AG04449 (cell line): ENCODE results near the gene LIPT1.

ENCODE experiments used
- CTCF ChIA-PET: fragments of 350-600 bp; formaldehyde crosslinking; extraction: SDS; loops from one replicate; lab custom pipeline; 2021; ENCODE audit warnings: antibody characterized with exemption; lab: Yijun Ruan, JAX
- POLR2A ChIA-PET: fragments of 400-600, 350-600 bp; formaldehyde crosslinking; extraction: SDS; loops from one replicate; lab custom pipeline; 2020; ENCODE audit warnings: antibody characterized with exemption, inconsistent platforms; lab: Yijun Ruan, JAX
- DNase-seq: peaks from one replicate; pipeline ENCODE4 v3.0.0-alpha.2; 2010; ENCODE audit warnings: low read depth, low spot score
- H3K4me3 ChIP-seq: 2 replicates; pipeline ENCODE4 v1.5.1; 2011; ENCODE audit warnings: low read depth, mild to moderate bottlenecking, control low read depth, low read length
- CTCF ChIP-seq: IDR thresholded peaks from one replicate; pipeline ENCODE4 v1.5.1; 2011; ENCODE audit warnings: mild to moderate bottlenecking, moderate library complexity, low read length, control low read depth, inconsistent platforms; ENCODE audit not compliant: insufficient read depth; ENCODE audit errors: missing control alignments

The LIPT1 gene

GRCh38 chr2:99169534-99169933 is 14.8 kb downstream of the LIPT1 start:
- CTCF ChIA-PET, result interaction anchor here (0.9 kb wide), 1 partner anchor 11 kb away, joined by 4 read pairs; the partner anchor contains the start of gene MITD1
- no peak overlapping the region for H3K4me3 ChIP-seq
- no peak for DNase-seq
- POLR2A ChIA-PET, result no interaction called here
- TF ChIP-seq CTCF, result no peak

DNA sequence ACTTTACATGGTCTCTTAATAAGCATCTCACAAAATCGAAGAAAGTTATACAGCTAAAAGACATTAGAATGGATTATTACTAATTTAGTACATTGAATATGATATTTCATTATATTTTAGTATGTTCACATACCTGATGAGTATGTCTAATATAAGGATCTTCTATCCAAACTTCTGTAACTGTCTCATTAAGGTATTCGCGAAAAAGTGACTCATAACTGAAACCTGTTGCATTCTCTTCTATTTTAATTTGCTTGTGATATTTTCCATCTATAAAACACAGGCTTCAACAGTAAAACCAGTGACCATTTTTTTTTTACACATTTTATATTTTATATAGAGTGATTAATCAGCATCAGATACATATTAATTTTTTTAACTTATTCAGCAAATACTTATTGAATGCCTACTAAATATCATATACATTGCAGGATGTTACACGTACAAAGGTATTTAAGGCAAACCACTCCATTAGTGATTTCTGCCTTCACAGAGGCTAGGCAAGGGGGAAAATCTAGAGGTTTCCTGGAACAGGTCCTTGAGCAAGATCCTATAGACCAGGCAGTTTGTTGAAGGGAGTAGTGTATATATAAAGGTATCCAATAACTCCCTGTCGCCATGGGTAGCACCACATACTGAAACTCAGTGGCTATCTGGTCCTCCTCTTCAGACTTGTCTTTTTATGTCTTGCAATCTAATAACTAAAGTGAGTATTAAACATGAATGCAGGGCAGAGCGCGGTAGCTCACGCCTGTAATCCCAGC is 16.8 kb downstream of the LIPT1 start:
- CTCF ChIA-PET, result no interaction called here
- POLR2A ChIA-PET, result no interaction called here
- no peak for TF ChIP-seq CTCF
- no peak overlapping the region for H3K4me3 ChIP-seq
- no peak for DNase-seq

GRCh38 chr2:99180755-99181623 is 26.2 kb downstream of the LIPT1 start, which contains the start of the genes MITD1 and MRPL30:
TSS of gene MITD1 (minus strand) at chr2:99181058. CDS start at chr2:99180981, 77 bp downstream.
TSS of gene MRPL30 (plus strand) at chr2:99181184. CDS start at chr2:99186204, 5,020 bp downstream.
- H3K4me3 ChIP-seq, result peak within 1 kb of the TSS; percentile 99
- ChIA-PET POLR2A (interaction anchor here (0.5 to 1.7 kb wide), 6 partner anchors 12 to 1110 kb away, joined by 3 to 16 read pairs (median 3); partner anchors contain the start of genes EIF5B and TXNDC9), CTCF (interaction anchor here (0.9 to 1.9 kb wide), 9 partner anchors 9 to 1081 kb away, joined by 3 to 12 read pairs (median 4); partner anchors contain the start of genes EIF5B and TXNDC9)
- no peak for TF ChIP-seq CTCF
- DNase-seq, result peak; percentile 81

DNA sequence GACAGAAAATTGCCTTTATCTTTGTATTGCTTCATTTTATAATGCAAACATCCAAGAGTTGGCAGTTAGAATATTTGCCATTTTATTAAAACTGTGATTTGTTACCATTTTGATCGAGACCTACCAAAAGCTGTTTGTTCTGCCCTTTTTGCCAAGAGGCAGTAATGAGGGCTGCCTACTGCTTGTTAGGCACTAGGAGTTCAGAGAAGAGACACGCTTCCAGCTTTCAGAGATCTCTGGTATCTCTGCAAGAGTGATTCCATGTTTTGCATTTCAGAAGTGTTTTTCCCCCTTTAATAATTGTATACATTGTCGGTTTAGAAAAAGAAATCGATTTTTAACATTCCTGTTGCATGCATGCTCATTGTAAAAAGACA is 26.8 kb downstream of the LIPT1 start:
- no peak for TF ChIP-seq CTCF
- H3K4me3 ChIP-seq, result peak overlapping the region; percentile 99
- DNase-seq, result no peak
- CTCF ChIA-PET, result interaction anchor here (1.3 to 1.9 kb wide), 2 partner anchors 17 to 155 kb away, joined by 3 to 6 read pairs; partner anchors contain the start of genes EIF5B and TXNDC9
- POLR2A ChIA-PET, result interaction anchor here (0.7 to 1.7 kb wide), 3 partner anchors 155 to 311 kb away, joined by 3 to 16 read pairs (median 3); partner anchors contain the start of genes EIF5B and TXNDC9

DNA sequence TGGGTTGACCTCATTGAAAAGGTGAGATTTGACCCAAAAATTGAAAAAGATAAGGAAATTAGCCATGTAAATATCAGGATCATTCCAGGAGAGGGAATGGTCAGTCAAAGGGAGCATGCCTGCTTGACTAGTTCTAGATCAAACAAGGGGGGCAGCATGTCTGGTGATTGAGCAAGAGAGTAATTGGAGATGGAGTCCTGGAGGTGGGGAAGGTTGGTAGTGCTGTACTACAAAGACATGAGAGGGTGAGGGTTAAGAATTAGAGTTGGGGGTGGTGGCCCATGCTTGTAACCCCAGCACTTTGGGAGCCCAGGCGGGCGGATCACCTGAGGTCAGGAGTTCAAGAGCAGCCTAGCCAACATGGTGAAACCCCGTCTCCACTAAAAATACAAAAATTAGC is 28.3 kb downstream of the LIPT1 start:
- ChIA-PET POLR2A (no interaction called here), CTCF (interaction anchor here (1.9 kb wide), 1 partner anchor 153 kb away, joined by 6 read pairs; the partner anchor contains the start of genes EIF5B and TXNDC9)
- H3K4me3 ChIP-seq, result no peak overlapping the region
- no peak for TF ChIP-seq CTCF
- DNase-seq, result no peak
